Breast epithelium (tissue), 3 donors: ENCODE results near the gene SYT15.
"Not testable (repeated sequence)": the region's sequence is repeated elsewhere in the genome, so short reads cannot be mapped to it uniquely, and the experiment has no call there.

Experiments
- CTCF ChIP-seq, 3 donors: fragments of 450-650 bp; IDR thresholded peaks; one replicate each; pipeline ENCODE4 v1.5.1; 2016 to 2017; ENCODE audit warnings: antibody characterized with exemption in 3 of 3, mild to moderate bottlenecking in 3 of 3, moderate library complexity in 3 of 3
- POLR2A ChIP-seq: fragments of 450-650 bp; IDR thresholded peaks from one replicate; pipeline ENCODE4 v1.6.1; 2016; ENCODE audit warnings: antibody characterized with exemption, mild to moderate bottlenecking, moderate library complexity
- POLR2AphosphoS5 ChIP-seq, 3 donors: sonication (generic); formaldehyde crosslinking; IDR thresholded peaks; one replicate each; pipeline ENCODE4 v1.6.1; 2017; ENCODE audit warnings: antibody characterized with exemption in 3 of 3

GRCh38 chr10:46597616-46598246 is 18.8 kb downstream of the SYT15 start:
- TF ChIP-seq CTCF (IDR thresholded peaks at IDR 0.05); POLR2A; POLR2AphosphoS5 (IDR thresholded peaks at IDR 0.05): not testable (repeated sequence)
